Hematopoietic multipotent progenitor cell treated with erythropoietin and hydrocortisone succinate and interleukin-3 and kit ligand, for 15 days (in vitro differentiated cells): Measurements from ENCODE around the gene ZNF593OS.

Experiments
- DNase-seq: peaks from one replicate; pipeline ENCODE4 v3.0.0-alpha.2; 2015; ENCODE audit warnings: low spot score

Gene ZNF593OS

GRCh38 chr1:26171084-26172072 is at the start of gene ZNF593OS:
Gene ZNF593OS, minus strand, starts transcription at chr1:26171832. Its CDS starts 171 bp downstream, at chr1:26171661.
- DNase-seq = no peak

DNA sequence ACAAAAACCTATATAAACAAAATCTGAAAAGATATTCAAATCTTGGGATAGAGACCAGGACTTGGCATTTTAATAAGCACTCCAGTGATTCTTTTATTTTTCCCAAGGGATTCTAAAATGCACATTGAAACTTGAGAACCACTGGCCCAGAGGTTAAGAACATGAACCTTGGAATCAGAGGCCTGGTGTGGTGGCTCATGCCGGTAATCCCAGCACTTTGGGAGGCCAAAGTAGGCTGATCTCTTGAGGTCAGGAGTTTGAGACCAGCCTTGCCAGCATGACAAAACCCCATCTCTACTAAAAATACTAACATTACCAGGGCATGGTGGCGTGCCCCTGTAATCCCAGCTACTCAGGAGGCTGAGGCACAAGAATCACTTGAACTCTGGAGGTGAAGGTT is 49.5 kb upstream of the ZNF593OS start:
- DNase-seq = no peak

- no peak for DNase-seq
Observed at GRCh38 chr1:26220199-26220912, 48.7 kb upstream of the ZNF593OS start.

- DNase-seq = no peak
Observed at GRCh38 chr1:26218906-26219494, 47.4 kb upstream of the ZNF593OS start.

GRCh38 chr1:26215246-26215645 is 43.6 kb upstream of the ZNF593OS start:
- DNase-seq = no peak

- DNase-seq = no peak
Observed at GRCh38 chr1:26213335-26213905, 41.8 kb upstream of the ZNF593OS start.

DNA sequence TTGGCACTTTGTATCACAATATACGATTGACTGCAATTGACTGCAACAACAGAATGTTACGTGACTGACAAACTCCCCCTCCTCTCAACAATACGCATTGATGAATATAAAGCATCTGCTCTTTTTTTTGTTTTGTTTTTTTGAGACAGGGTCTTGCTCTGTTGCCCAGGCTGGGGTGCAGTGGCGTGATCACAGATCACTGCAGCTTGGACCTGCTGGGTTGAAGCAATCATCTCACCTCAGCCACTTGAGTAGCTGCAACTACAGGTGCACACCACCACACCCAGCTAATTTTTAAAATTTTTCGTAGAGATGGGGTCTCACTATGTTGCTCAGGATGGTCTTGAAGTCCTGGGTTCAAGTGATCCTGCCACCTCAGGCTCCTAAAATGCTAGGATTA is 41.1 kb upstream of the ZNF593OS start:
- no peak for DNase-seq

GRCh38 chr1:26210147-26210870 is 38.7 kb upstream of the ZNF593OS start:
- DNase-seq = no peak

- DNase-seq = no peak
Observed at GRCh38 chr1:26203642-26204318, 32.1 kb upstream of the ZNF593OS start.

DNA sequence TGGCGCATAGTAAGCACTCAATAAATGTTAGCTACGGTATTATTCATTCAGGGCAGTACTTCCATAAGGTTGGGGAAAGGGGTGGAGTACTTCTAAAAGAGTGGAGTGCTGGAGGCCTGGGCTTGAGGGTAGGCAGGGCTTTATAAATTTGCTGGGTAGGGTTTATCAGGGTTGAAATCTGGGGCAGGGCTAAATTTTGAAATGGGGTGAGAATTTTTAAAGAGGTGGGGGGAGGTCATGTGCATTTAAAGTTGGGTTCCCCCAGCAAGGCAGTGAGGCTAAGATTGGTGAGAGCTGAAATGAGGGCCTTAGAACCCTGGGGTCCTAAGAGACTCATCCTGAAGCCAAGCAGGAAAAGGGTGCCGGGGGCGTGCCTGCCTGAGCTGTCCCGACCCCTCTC is 28.8 kb upstream of the ZNF593OS start:
- DNase-seq = no peak

DNA sequence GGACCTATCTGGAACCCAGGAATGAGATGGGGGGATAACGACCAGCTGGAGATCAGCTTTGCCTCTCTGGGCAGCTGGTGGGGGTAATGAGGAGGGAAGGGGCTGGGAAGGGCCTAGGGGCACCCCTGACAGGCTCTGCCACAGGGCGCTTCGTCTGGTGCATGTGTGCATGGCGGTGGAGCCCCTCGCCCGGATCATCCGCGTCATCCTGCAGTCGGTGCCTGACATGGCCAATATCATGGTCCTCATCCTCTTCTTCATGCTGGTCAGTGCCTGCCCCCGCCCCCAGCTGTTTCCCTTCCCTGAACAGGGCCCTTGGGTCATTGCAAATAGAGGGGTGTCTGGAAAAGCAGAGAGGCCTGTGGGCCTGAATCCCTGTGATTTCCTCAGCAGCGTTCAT is 26.2 kb upstream of the ZNF593OS start:
- no peak for DNase-seq

- no peak for DNase-seq
Observed at GRCh38 chr1:26197301-26197700, 25.7 kb upstream of the ZNF593OS start.

DNA sequence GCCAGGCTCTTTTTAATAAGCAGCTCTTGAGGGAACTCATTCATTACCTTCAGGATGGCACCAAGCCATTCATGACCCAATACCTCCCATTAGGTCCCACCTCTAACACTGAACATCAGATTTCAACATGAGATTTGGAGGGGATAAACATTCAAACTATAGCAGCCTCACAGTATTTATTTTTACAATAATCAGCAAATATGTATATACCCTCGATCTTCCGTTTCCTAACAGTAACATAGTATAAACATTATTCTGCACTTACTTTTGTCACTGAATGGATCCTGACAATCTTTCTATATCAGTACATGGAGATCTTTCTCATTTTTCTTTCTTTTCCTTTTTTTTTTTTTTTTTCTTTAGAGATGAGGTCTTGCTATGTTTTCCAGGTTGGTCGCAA is 24.2 kb upstream of the ZNF593OS start:
- no peak for DNase-seq

- DNase-seq = no peak
Observed at GRCh38 chr1:26191739-26192138, 20.1 kb upstream of the ZNF593OS start.

GRCh38 chr1:26190373-26190987 is 18.8 kb upstream of the ZNF593OS start, which contains the start of gene CATSPER4:
Gene CATSPER4, plus strand, starts transcription at chr1:26190602. Its CDS starts 26 bp downstream, at chr1:26190628.
- DNase-seq = peak; percentile 12

GRCh38 chr1:26189751-26190275 is 18.2 kb upstream of the ZNF593OS start:
- no peak for DNase-seq

GRCh38 chr1:26189331-26189730 is 17.7 kb upstream of the ZNF593OS start:
- DNase-seq = no peak

- no peak for DNase-seq
Observed at GRCh38 chr1:26188477-26188876, 16.8 kb upstream of the ZNF593OS start.

DNA sequence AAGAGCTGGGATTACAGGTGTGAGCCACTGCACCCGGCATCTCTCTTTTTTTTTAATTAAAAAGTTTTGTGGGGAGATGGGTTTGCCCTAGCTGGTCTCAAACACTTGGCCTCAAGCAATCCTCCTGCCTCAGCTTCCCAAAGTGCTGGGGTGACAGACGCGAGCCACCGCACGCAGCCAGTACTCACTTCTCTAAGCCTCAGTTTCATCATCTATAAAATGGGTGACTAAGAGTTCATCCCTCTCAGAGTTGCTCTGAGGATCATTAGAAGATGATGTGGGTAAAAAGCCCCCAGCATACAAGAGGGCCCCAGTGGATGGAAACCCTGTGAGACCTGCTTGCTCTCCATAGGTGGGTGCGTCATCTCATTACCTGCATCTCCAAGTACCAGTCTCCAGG is 16.2 kb upstream of the ZNF593OS start:
- no peak for DNase-seq

- DNase-seq = no peak
Observed at GRCh38 chr1:26184883-26185282, 13.3 kb upstream of the ZNF593OS start.
